Measurements from ENCODE around the gene ALOX15.
"Not testable (repeated sequence)": the region's sequence is repeated elsewhere in the genome, so short reads cannot be mapped to it uniquely, and the experiment has no call there.

- TF ChIP-seq ZNF274 (IDR thresholded peaks at IDR 0.05; ENCODE audit: low read depth, low read length); YY1 (IDR thresholded peaks at IDR 0.05; ENCODE audit: insufficient read depth, insufficient read length): not testable (repeated sequence)
Observed at GRCh38 chr17:4689872-4690271, 48.4 kb upstream of the ALOX15 start.
